Measurements from ENCODE around the gene ETV7. TPM values are rescaled to one million over a fixed set of nuclear protein-coding genes. Genes with fewer than 3 reads are reported as not detected.

ETV7 gene
- polyA plus RNA-seq, 1 of the 3 experiments (the other 2 are of a cell fraction) = 0.39 TPM

- peaks cover 39% of the 10 kb centered on the region for H3F3A ChIP-seq (replicated peaks; ENCODE audit: insufficient read depth)
- 67% methylated on average over 1 of the region's 1 CpG for WGBS (ENCODE audit: low lambda C conversion rate)
- DNase-seq = no peak
- H4K20me1 ChIP-seq (ENCODE audit: insufficient read depth) = no peaks in the 10 kb centered on the region
- H3K27me3 ChIP-seq (ENCODE audit: insufficient read depth) = no peaks in the 10 kb centered on the region
- H3K9me3 ChIP-seq = no peaks in the 10 kb centered on the region
- no peak overlapping the region for H3K9ac ChIP-seq
- no peak overlapping the region for H3K4me2 ChIP-seq
- POLR2A ChIA-PET = no interaction called here
- peak overlapping the region; percentile 38; the same call in 1 of the 2 replicates for H2AFZ ChIP-seq (ENCODE audit: low read depth)
- H3K4me1 ChIP-seq (ENCODE audit: control insufficient read depth in 1 of 2, insufficient read depth in 2 of 2, low read depth in 1 of 2, low read length in 1 of 2) = peaks cover 4 to 11% of the 10 kb centered on the region in 2 experiments; a peak in 2 of 4 replicates
- H3K27ac ChIP-seq (ENCODE audit: low read depth in 2 of 2, low read length in 1 of 2) = peak overlapping the region in 1 of 2 experiments; percentile 33; a peak in 2 of 4 replicates
- no peaks in the 10 kb centered on the region for H3K79me2 ChIP-seq (ENCODE audit: insufficient read depth)
- H3K4me3 ChIP-seq (ENCODE audit: low read depth in 2 of 2, low read length in 1 of 2) = no peak overlapping the region
- TF ChIP-seq USF1 (IDR thresholded peaks at IDR 0.05; ENCODE audit: borderline replicate concordance, low read depth) (no peak), GABPA (IDR thresholded peaks at IDR 0.05; ENCODE audit: low read depth) (no peak), RFX5 (IDR thresholded peaks at IDR 0.05; ENCODE audit: low read length) (no peak), REST (IDR thresholded peaks at IDR 0.05; ENCODE audit: low read depth, low read length) (no peak), FOSL2 (IDR thresholded peaks at IDR 0.05; ENCODE audit: borderline replicate concordance, low read depth) (0 out of 2 replicates have a peak, but pooled peaks have one; percentile 1), ELF1 (IDR thresholded peaks at IDR 0.05) (no peak)
- no peaks in the 10 kb centered on the region for H3K9me2 ChIP-seq
- CTCF ChIA-PET = no interaction called here
- H3K36me3 ChIP-seq (replicated peaks in 1 of 2; ENCODE audit: control insufficient read depth in 1 of 2, insufficient read depth in 2 of 2, low read length in 1 of 2) = no peaks in the 10 kb centered on the region
These were observed 49.0 kb upstream of the ETV7 start for GRCh38 chr6:36436466-36436865.

GRCh38 chr6:36432151-36432671 lies 44.7 kb upstream of the ETV7 start:
- DNase-seq = no peak
- Histone ChIP-seq H3K27me3 (ENCODE audit: insufficient read depth) (no peaks in the 10 kb centered on the region), H3K79me2 (ENCODE audit: insufficient read depth) (no peaks in the 10 kb centered on the region), H3K4me2 (peak overlapping the region; percentile 27; the same call in 1 of the 2 replicates), H3F3A (replicated peaks; ENCODE audit: insufficient read depth) (peaks cover 37% of the 10 kb centered on the region), H3K27ac (ENCODE audit: low read depth in 2 of 2, low read length in 1 of 2) (peak overlapping the region; percentile 45 to 65; a peak in 3 of 4 replicates), H3K9me3 (no peaks in the 10 kb centered on the region), H3K36me3 (replicated peaks in 1 of 2; ENCODE audit: control insufficient read depth in 1 of 2, insufficient read depth in 2 of 2, low read length in 1 of 2) (no peaks in the 10 kb centered on the region), H3K9me2 (no peaks in the 10 kb centered on the region), H3K9ac (no peak overlapping the region; the same call in 1 of the 2 replicates), H3K4me1 (ENCODE audit: control insufficient read depth in 1 of 2, insufficient read depth in 2 of 2, low read depth in 1 of 2, low read length in 1 of 2) (peaks cover 0 to 4% of the 10 kb centered on the region in 2 experiments; a peak in 1 of 4 replicates), H2AFZ (ENCODE audit: low read depth) (peak overlapping the region; percentile 53), H4K20me1 (ENCODE audit: insufficient read depth) (no peaks in the 10 kb centered on the region), H3K4me3 (ENCODE audit: low read depth in 2 of 2, low read length in 1 of 2) (no peak overlapping the region)
- TF ChIP-seq FOSL2 (IDR thresholded peaks at IDR 0.05; ENCODE audit: borderline replicate concordance, low read depth) = peak; percentile 31; the same call in 1 of the 2 replicates
- TF ChIP-seq GATA2 (CRISPR knock-in tag; IDR thresholded peaks at IDR 0.05) = no peak
- peak; percentile 59; the same call in 1 of the 2 replicates for TF ChIP-seq RXRA (IDR thresholded peaks at IDR 0.05; ENCODE audit: borderline replicate concordance, low read depth)
- no peak for TF ChIP-seq SIN3A (IDR thresholded peaks at IDR 0.05; ENCODE audit: borderline replicate concordance, low read depth, low read length)
- peak; percentile 71 for TF ChIP-seq MEF2A (IDR thresholded peaks at IDR 0.05; ENCODE audit: borderline replicate concordance, low read depth)
- peak; percentile 37; the same call in 1 of the 2 replicates for TF ChIP-seq TCF12 (IDR thresholded peaks at IDR 0.05)
- peak; percentile 28; the same call in 1 of the 2 replicates for TF ChIP-seq JUND (IDR thresholded peaks at IDR 0.05)
- TF ChIP-seq PBX3 (IDR thresholded peaks at IDR 0.05) = peak; percentile 30; the same call in 1 of the 2 replicates
- TF ChIP-seq EP300 (IDR thresholded peaks at IDR 0.05; ENCODE audit: borderline replicate concordance in 1 of 2, low read depth in 1 of 2, low read length in 1 of 2) = peak in 1 of 2 experiments; percentile 30; a peak in 1 of 4 replicates
- ChIA-PET CTCF (interaction anchor here (1.7 kb wide), 1 partner anchor 9 kb away, joined by 5 read pairs; no protein-coding TSS in a partner anchor), POLR2A (no interaction called here)
- 67% methylated on average over 4 of the region's 4 CpGs for WGBS (ENCODE audit: low lambda C conversion rate)
